Ishikawa (cell line): ENCODE measurements around the gene TDP2.

Source experiments
- CREB1 ChIP-seq: IDR thresholded peaks from 2 replicates; pipeline ENCODE4 v1.6.1; 2012; ENCODE audit warnings: low read depth
- EP300 ChIP-seq: IDR thresholded peaks from 2 replicates; pipeline ENCODE4 v1.6.1; 2012; ENCODE audit warnings: borderline replicate concordance
- RAD21 ChIP-seq: IDR thresholded peaks from 2 replicates; pipeline ENCODE4 v1.6.1; 2012; ENCODE audit warnings: low read depth
- TCF12 ChIP-seq: IDR thresholded peaks from 2 replicates; pipeline ENCODE4 v1.6.1; 2012; ENCODE audit warnings: low read depth
- ZBTB7A ChIP-seq: IDR thresholded peaks from 2 replicates; pipeline ENCODE4 v1.6.1; 2012; ENCODE audit warnings: low read depth
- TF ChIP-seq, protein P1 (sequence below): IDR thresholded peaks from 2 replicates; pipeline ENCODE4 v1.6.1; 2012
- TF ChIP-seq, protein P2 (sequence below): IDR thresholded peaks from 2 replicates; pipeline ENCODE4 v1.6.1; 2012

DNA sequence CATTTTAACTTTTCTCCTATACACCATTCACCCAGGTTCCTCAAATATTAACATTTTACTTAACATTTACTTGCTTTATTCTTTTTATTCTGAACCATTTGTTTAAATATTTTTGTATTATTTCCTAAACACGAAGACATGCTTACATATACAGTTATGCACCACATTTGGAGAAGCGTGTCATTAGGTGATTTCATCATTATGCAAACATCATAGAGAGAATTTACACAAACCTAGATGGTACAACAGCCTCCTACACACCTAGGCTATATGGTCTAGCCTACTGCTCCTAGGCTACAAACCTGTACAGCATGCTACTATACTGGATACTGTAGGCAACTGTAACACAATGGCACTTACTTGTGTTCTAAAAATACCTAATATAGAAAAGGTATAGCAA, 6.6 kb downstream of the TDP2 start:
- TF ChIP-seq EP300 (no peak), CREB1 (no peak), ZBTB7A (no peak), TCF12 (no peak), RAD21 (no peak)
- TF ChIP-seq, protein P1, sequence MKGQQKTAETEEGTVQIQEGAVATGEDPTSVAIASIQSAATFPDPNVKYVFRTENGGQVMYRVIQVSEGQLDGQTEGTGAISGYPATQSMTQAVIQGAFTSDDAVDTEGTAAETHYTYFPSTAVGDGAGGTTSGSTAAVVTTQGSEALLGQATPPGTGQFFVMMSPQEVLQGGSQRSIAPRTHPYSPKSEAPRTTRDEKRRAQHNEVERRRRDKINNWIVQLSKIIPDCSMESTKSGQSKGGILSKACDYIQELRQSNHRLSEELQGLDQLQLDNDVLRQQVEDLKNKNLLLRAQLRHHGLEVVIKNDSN: no peak
- TF ChIP-seq, protein P2, sequence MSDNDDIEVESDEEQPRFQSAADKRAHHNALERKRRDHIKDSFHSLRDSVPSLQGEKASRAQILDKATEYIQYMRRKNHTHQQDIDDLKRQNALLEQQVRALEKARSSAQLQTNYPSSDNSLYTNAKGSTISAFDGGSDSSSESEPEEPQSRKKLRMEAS: no peak
